T-helper 17 cell (primary cell): ENCODE data around the gene CCNF. TPM values are rescaled to one million over a fixed set of nuclear protein-coding genes. Genes with fewer than 3 reads are reported as not detected.

Experiments
- ATAC-seq: fragments of 150-1000 bp; cut with Tn5 transposase; 2 replicates; pipeline ENCODE4 v1.10.0; 2021; ENCODE audit warnings: mild to moderate bottlenecking, moderate library complexity
- DNase-seq, 3 donors: peaks; one replicate each; pipeline versions ENCODE4 v3.0.0 to v3.0.0-alpha.2; 2020 to 2021
- H3K9me3 ChIP-seq: one replicate; pipeline ENCODE4 v1.7.0; 2013; ENCODE audit warnings: low read length, mild to moderate bottlenecking; ENCODE audit not compliant: control insufficient read depth, poor library complexity, severe bottlenecking
- H3K27ac Mint-ChIP-seq: one replicate; pipeline ENCODE4 v1.8.0; 2022; ENCODE audit warnings: mild to moderate bottlenecking, moderate library complexity, mixed read lengths
- H3K27me3 Mint-ChIP-seq: one replicate; pipeline ENCODE4 v1.8.0; 2022; ENCODE audit warnings: mixed read lengths
- H3K36me3 Mint-ChIP-seq: one replicate; pipeline ENCODE4 v1.8.0; 2022; ENCODE audit warnings: low read depth, mixed read lengths
- H3K4me1 Mint-ChIP-seq: one replicate; pipeline ENCODE4 v1.8.0; 2022; ENCODE audit warnings: mild to moderate bottlenecking, mixed read lengths
- H3K4me3 Mint-ChIP-seq: one replicate; pipeline ENCODE4 v1.8.0; 2022; ENCODE audit warnings: mild to moderate bottlenecking, moderate library complexity, mixed read lengths
- total RNA-seq, 4 donors: library from RNA in 2 of 4; stranded (reverse) in 2 of 4; gene quantifications; one replicate each; pipeline ENCODE4 v1.2.3 and lab custom pipeline; 2022 to 2026

Gene CCNF
- total RNA-seq, 2 donors from 2014 or later = 2.9 to 3.3 TPM

GRCh38 chr16:2467528-2468232 is 38.4 kb downstream of the CCNF start:
- no peaks in the 10 kb centered on the region for H3K9me3 ChIP-seq
- Mint-ChIP-seq H3K27ac (no peak overlapping the region), H3K27me3 (peaks cover 12% of the 10 kb centered on the region), H3K4me1 (peaks cover 9% of the 10 kb centered on the region), H3K36me3 (no peaks in the 10 kb centered on the region), H3K4me3 (no peak overlapping the region)
- DNase-seq (no peak), ATAC-seq (peak; percentile 46)

- Mint-ChIP-seq H3K27me3 (peaks cover 18% of the 10 kb centered on the region), H3K27ac (no peak overlapping the region), H3K36me3 (no peaks in the 10 kb centered on the region), H3K4me1 (peaks cover 12% of the 10 kb centered on the region), H3K4me3 (peak overlapping the region; percentile 78)
- peak; percentile 77 for ATAC-seq
- no peak for DNase-seq
- no peaks in the 10 kb centered on the region for H3K9me3 ChIP-seq
Measured at GRCh38 chr16:2468233-2468724, 39.0 kb downstream of the CCNF start.

- H3K27me3 Mint-ChIP-seq = peaks cover 19% of the 10 kb centered on the region
- no peaks in the 10 kb centered on the region for H3K9me3 ChIP-seq
- peak overlapping the region; percentile 78 for H3K4me3 Mint-ChIP-seq
- ATAC-seq = peak; percentile 11
- no peaks in the 10 kb centered on the region for H3K36me3 Mint-ChIP-seq
- DNase-seq = no peak
- peaks cover 13% of the 10 kb centered on the region for H3K4me1 Mint-ChIP-seq
- H3K27ac Mint-ChIP-seq = no peak overlapping the region
Measured at GRCh38 chr16:2468725-2469398, 39.6 kb downstream of the CCNF start.

GRCh38 chr16:2469399-2470233 is 40.4 kb downstream of the CCNF start:
- Mint-ChIP-seq H3K4me3 (peak overlapping the region; percentile 60), H3K27ac (no peak overlapping the region), H3K36me3 (no peaks in the 10 kb centered on the region), H3K4me1 (peaks cover 13% of the 10 kb centered on the region), H3K27me3 (peaks cover 19% of the 10 kb centered on the region)
- ATAC-seq (no peak), DNase-seq (no peak)
- no peaks in the 10 kb centered on the region for H3K9me3 ChIP-seq

GRCh38 chr16:2470234-2470601 is 41.0 kb downstream of the CCNF start:
- peaks cover 19% of the 10 kb centered on the region for H3K27me3 Mint-ChIP-seq
- ATAC-seq (no peak), DNase-seq (no peak)
- no peak overlapping the region for H3K27ac Mint-ChIP-seq
- H3K4me1 Mint-ChIP-seq = peaks cover 13% of the 10 kb centered on the region
- H3K4me3 Mint-ChIP-seq = no peak overlapping the region
- no peaks in the 10 kb centered on the region for H3K36me3 Mint-ChIP-seq
- no peaks in the 10 kb centered on the region for H3K9me3 ChIP-seq

GRCh38 chr16:2470603-2471015 is 41.4 kb downstream of the CCNF start:
- no peak overlapping the region for H3K27ac Mint-ChIP-seq
- H3K4me3 Mint-ChIP-seq = no peak overlapping the region
- peaks cover 19% of the 10 kb centered on the region for H3K27me3 Mint-ChIP-seq
- DNase-seq = no peak
- peaks cover 13% of the 10 kb centered on the region for H3K4me1 Mint-ChIP-seq
- H3K36me3 Mint-ChIP-seq = no peaks in the 10 kb centered on the region
- no peak for ATAC-seq
- H3K9me3 ChIP-seq = no peaks in the 10 kb centered on the region

GRCh38 chr16:2471016-2471652 is 41.9 kb downstream of the CCNF start, which contains the start of gene NTN3:
Gene NTN3 (plus strand): TSS chr16:2471297. CDS start chr16:2471702, 405 bp downstream.
- no peaks in the 10 kb centered on the region for H3K9me3 ChIP-seq
- peak within 1 kb of the TSS; percentile 70 for H3K4me3 Mint-ChIP-seq
- DNase-seq (no peak), ATAC-seq (no peak)
- no peak within 1 kb of the TSS for H3K27ac Mint-ChIP-seq
- no peaks in the 10 kb centered on the region for H3K36me3 Mint-ChIP-seq
- H3K27me3 Mint-ChIP-seq = peaks cover 19% of the 10 kb centered on the region
- peaks cover 14% of the 10 kb centered on the region for H3K4me1 Mint-ChIP-seq

GRCh38 chr16:2471653-2472487 is 42.6 kb downstream of the CCNF start:
- H3K27me3 Mint-ChIP-seq = peaks cover 19% of the 10 kb centered on the region
- no peaks in the 10 kb centered on the region for H3K36me3 Mint-ChIP-seq
- H3K27ac Mint-ChIP-seq = no peak overlapping the region
- H3K4me3 Mint-ChIP-seq = peak overlapping the region; percentile 70
- peaks cover 16% of the 10 kb centered on the region for H3K4me1 Mint-ChIP-seq
- H3K9me3 ChIP-seq = no peaks in the 10 kb centered on the region
- DNase-seq (no peak), ATAC-seq (no peak)

- Mint-ChIP-seq H3K27ac (no peak overlapping the region), H3K27me3 (peaks cover 19% of the 10 kb centered on the region), H3K36me3 (no peaks in the 10 kb centered on the region), H3K4me3 (peak overlapping the region; percentile 80), H3K4me1 (peaks cover 21% of the 10 kb centered on the region)
- no peaks in the 10 kb centered on the region for H3K9me3 ChIP-seq
- DNase-seq (no peak), ATAC-seq (no peak)
Measured at GRCh38 chr16:2472488-2472864, 43.2 kb downstream of the CCNF start.

GRCh38 chr16:2472885-2473445 is 43.7 kb downstream of the CCNF start:
- DNase-seq (no peak), ATAC-seq (no peak)
- Mint-ChIP-seq H3K4me3 (peak overlapping the region; percentile 80), H3K27me3 (peaks cover 19% of the 10 kb centered on the region), H3K27ac (no peak overlapping the region), H3K4me1 (peaks cover 26% of the 10 kb centered on the region), H3K36me3 (no peaks in the 10 kb centered on the region)
- no peaks in the 10 kb centered on the region for H3K9me3 ChIP-seq

- Mint-ChIP-seq H3K4me1 (peaks cover 24% of the 10 kb centered on the region), H3K36me3 (no peaks in the 10 kb centered on the region), H3K27ac (no peak overlapping the region), H3K4me3 (peak overlapping the region; percentile 80), H3K27me3 (peaks cover 19% of the 10 kb centered on the region)
- no peaks in the 10 kb centered on the region for H3K9me3 ChIP-seq
- DNase-seq (no peak), ATAC-seq (peak; percentile 22)
Measured at GRCh38 chr16:2473446-2473926, 44.2 kb downstream of the CCNF start.
